Uterus (tissue), 2 donors: ENCODE measurements around the gene C19orf73.

Source experiments
- POLR2A ChIP-seq, 2 donors: fragments of 450-650 bp; IDR thresholded peaks; one replicate each; pipeline ENCODE4 v1.6.1; 2016; ENCODE audit warnings: antibody characterized with exemption in 2 of 2, mild to moderate bottlenecking in 1 of 2, moderate library complexity in 1 of 2
- TF ChIP-seq, protein P1 (sequence below), 4 experiments: fragments of 200-600 bp in 2 of 4; fragments of 450-650 bp in 2 of 4; sonication (generic) in 2 of 4; IDR thresholded peaks; one replicate each; pipeline ENCODE4 v1.5.1; 2016 to 2019; ENCODE audit warnings: antibody characterized with exemption in 4 of 4, mild to moderate bottlenecking in 2 of 4, moderate library complexity in 1 of 4

DNA sequence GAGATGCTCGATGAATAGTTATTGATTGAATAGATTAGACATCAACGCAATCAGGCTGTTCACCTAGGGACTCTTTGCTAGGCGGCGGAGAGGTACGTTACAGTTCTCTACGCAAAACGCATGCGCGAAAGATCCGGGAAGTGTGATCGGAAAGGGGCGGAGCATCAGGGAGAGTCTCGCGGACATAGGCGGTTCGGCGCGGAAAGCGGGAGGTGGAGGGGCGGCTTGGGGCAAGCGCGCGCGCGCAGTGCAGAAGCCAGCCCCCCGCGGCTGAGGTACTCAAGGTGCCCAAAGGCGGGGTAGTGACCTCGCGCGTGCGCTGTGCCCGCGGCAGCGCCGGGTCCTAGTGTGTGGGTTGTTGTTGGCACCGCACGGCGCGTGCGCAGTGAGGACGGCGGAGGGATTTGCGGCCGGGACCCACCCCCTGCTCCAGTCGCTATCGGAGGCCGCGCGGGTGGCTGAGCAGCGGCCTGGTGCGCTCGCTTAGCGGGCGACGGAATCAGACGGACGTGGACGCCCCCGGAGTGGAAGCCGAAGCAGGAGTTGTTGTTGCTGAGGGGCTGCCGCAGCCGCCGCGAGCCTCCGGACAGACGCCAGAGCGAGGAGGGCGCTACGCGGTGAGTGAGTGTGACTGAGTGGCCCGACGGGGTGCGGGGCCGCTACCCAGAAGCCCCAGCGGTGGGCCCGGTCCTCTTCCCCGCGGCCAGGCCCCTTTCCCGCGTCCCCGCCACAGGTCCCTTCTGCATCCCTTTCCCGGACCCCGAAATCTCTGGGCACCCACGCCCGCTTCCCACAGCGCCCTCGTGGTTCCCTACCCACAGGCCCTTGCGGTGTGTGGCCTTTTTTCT lies 33.7 kb downstream of the C19orf73 start, which contains the start of gene SNRNP70:
- TF ChIP-seq, protein P1, sequence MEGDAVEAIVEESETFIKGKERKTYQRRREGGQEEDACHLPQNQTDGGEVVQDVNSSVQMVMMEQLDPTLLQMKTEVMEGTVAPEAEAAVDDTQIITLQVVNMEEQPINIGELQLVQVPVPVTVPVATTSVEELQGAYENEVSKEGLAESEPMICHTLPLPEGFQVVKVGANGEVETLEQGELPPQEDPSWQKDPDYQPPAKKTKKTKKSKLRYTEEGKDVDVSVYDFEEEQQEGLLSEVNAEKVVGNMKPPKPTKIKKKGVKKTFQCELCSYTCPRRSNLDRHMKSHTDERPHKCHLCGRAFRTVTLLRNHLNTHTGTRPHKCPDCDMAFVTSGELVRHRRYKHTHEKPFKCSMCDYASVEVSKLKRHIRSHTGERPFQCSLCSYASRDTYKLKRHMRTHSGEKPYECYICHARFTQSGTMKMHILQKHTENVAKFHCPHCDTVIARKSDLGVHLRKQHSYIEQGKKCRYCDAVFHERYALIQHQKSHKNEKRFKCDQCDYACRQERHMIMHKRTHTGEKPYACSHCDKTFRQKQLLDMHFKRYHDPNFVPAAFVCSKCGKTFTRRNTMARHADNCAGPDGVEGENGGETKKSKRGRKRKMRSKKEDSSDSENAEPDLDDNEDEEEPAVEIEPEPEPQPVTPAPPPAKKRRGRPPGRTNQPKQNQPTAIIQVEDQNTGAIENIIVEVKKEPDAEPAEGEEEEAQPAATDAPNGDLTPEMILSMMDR (IDR thresholded peaks at IDR 0.05) = peak in 3 of 4 experiments; percentile 14 to 33 (median 21)
- peak; percentile 57 to 91 for TF ChIP-seq POLR2A (IDR thresholded peaks at IDR 0.05)
